HG03025 (cell line): ENCODE data around the gene ELAC2.

Experiments
- ATAC-seq: cut with Tn5 transposase; IDR thresholded peaks from one replicate; pipeline ENCODE4 v1.9.1; 2021; ENCODE audit warnings: mild to moderate bottlenecking, moderate library complexity; ENCODE audit not compliant: unreplicated experiment, low FRiP score

The ELAC2 gene

GRCh38 chr17:12963505-12963904, 54.3 kb downstream of the ELAC2 start:
- no peak for ATAC-seq

DNA sequence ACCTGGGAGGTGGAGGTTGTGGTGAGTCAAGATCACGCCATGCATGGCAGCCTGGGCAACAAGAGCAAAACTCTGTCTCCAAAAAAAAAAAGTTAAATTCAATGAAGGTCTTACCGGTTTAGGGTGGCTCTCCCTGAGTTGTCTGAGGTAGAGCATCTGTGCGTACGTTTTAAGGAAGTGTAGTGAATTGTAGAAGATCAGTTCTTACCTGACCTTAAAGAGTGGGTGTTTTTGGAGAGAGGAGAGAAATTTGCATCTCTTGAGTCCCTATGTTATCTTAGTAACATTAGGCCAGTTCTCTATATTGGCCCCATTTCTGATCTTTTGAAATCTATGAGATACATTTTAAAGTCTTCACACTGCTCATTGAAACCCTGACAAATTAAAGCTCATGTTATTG, 56.2 kb downstream of the ELAC2 start:
- ATAC-seq, result no peak

DNA sequence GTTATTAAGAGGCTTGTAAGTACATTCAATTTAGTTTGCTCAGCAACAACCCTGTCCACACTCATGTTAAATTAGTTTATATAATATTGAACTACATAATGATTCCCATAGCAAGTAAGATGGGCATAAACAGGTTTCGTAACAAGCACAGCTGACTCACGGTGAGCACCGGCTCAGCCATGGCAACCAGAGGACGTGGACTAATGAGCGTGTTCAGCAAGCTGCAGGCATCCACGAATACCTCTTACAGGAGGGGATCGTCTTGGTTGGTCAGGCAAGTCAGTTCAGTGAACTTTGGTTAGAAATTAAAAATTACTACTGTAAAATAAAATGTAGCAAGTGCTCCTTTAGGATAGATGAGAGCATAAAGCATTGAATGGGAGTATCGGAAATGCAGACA, 58.4 kb downstream of the ELAC2 start:
- no peak for ATAC-seq

- no peak for ATAC-seq
Observed at GRCh38 chr17:12958786-12959185, 59.0 kb downstream of the ELAC2 start.

DNA sequence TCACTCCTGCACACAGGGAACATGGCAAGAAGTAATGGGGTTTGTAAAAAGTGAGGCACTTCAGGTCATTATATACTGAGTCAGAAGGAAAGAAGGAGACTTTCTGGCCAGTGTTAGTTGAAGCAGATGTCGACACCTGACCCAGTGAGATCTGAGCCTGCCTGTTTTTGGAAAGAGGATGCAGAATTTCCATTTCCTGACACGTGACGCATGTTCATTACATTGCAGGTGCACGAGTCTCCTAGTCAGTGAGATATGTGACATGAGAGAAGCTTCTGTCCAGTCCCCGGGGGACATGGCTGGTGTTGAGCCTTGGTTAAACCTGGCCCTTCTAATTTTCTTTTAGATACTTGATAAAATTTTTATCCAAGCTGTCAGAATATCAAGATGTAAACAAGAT, 62.3 kb downstream of the ELAC2 start:
- no peak for ATAC-seq

GRCh38 chr17:12953156-12953555, 64.7 kb downstream of the ELAC2 start:
- no peak for ATAC-seq

DNA sequence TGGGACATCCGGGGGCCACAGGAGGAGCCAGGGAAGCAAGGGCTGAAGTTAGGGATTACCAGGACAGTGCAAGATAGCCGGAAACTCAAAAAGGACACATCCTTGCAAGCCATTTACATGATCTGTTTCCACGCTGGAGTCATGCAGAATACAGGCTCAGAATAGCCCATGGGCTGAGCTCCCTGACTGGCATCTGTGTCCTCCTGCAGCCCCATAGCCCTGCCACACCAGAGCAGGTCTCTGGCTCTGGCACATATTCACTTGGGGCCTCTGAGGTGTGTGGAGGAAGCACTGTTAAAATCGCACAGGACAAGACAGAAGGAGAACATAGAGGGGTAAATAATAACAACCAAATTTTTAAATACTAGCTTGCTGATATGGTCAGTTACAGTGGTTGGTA, 65.8 kb downstream of the ELAC2 start:
- no peak for ATAC-seq

DNA sequence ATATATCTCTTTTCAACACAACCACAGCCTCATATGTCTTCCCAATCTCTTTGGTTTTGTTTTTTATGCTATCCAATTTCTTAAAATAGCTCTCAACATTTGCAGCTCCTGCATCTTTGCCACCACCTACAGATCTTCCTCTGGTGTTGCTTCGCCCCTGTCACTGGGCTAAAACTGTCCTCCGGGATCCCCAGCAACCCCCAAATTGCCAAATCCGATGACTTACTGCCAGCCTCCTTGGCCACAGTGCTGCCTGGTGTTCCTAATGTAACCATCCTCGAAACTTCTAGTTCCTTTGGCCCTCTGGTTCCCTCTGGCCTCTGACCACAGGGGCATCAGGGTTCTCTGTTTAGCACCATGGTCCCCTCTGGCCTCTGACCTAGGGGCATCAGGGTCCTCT, 70.8 kb downstream of the ELAC2 start:
- no peak for ATAC-seq
